DMS53 treated with DMSO at 0.1 percent for 48 hours (cell line): ENCODE results near the gene TMEM51.
A peak's percentile ranks its signal among the peaks of the same experiment; 100 is the strongest.

ENCODE experiments used
- DNase-seq: peaks from one replicate; lab custom pipeline; 2025; ENCODE audit not compliant: unreplicated experiment; lab: John Stamatoyannopoulos, UW

TMEM51 gene

GRCh38 chr1:15195420-15196052 is 42.0 kb downstream of the TMEM51 start:
- DNase-seq: no peak

DNA sequence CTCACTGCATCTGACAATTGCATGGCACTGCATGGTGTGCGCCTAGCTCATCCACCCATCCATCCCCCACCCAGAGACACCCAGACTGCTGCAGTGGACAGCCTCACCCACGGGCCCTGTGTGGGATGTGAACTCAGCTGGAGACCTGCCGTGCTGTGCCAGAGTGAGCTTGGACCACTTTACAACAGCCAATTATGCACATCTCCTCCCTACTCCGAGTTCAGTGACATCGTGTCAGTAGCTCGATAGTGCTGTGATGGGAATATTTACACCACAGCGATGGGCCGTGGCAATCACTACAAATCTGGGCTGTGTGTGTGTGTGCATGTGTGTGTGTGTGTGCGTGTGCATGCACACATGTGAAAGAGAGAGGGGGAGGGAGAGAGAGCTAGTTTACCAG is 42.5 kb downstream of the TMEM51 start:
- DNase-seq: no peak

DNA sequence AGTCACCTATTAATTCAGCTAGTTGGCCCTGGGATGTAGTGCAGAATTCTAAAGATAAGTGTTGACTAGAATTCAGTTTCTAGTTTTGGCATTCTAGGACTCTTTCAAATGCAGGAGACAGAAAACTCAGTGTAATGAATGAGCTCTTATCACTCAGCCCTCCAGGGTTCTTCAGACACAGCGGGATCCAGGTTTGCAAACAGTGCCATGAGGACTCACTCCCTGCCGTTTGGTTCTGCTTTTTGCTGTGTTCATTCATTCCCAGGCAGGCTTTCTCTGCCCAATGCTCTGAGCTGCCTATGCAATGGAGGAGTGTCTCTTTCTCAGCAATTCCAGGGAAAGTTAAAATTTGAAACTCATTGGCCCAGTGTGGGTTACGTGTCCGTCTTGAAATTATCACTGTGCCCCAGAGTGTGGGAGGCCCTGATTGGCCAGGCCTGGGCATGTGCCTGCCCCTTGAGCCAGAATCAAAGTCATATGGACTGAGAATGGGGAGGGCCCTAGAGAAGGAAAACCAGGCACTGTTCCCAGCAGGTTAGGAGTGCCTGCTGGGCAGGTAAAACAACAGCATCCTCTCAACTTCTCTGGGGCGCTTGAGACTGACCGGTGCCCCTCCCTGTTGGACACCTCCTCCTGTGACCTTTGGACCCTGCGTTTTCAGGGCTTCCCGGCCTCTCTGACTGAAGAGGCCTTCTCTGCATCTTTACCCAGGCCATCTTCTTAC is 43.4 kb downstream of the TMEM51 start:
- peak; percentile 21 for DNase-seq

DNA sequence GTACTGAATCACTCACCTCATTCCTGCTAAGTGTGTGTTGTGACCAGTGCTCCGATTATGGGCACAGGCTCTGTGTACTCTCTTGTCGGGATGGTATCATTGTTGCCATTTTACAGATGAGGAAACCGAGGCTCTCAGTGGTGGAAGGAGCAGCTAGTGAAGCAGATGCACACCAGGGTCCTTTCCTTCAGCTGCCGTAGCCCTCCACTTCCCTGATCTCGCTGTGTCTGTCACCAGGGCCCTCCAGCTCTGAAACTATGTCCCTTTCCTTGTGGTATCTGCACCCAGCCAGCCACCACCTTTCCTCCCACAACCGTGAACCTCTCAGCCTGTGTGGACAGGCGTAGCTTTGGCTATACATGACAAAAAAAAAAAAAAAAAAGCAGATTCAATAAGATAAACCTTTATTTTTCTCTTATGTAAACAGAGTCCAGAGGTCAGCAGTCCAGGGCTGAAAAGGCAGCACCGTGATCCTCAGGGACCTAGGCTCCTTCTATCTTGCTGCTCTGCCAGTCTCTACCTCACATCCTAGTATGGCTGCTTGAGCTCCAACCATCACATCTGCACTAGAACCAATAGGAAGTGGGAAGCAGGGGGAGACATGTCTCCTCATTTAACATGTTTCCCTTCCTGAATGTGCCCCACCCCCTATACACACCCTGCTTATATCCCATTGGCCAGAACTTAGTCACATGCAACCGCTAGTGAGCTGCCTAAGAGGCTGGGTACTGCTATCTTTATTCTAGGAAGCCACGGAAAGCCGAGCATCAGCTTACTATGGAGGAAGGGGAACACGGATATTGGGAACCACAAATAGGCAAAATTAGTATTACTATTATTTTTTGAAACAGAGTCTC is 44.3 kb downstream of the TMEM51 start:
- DNase-seq: no peak

GRCh38 chr1:15198684-15199083 is 45.1 kb downstream of the TMEM51 start:
- DNase-seq: no peak

- DNase-seq: no peak
These were observed 47.7 kb downstream of the TMEM51 start for GRCh38 chr1:15201221-15201620.

- no peak for DNase-seq
These were observed 48.5 kb downstream of the TMEM51 start for GRCh38 chr1:15201849-15202551.

DNA sequence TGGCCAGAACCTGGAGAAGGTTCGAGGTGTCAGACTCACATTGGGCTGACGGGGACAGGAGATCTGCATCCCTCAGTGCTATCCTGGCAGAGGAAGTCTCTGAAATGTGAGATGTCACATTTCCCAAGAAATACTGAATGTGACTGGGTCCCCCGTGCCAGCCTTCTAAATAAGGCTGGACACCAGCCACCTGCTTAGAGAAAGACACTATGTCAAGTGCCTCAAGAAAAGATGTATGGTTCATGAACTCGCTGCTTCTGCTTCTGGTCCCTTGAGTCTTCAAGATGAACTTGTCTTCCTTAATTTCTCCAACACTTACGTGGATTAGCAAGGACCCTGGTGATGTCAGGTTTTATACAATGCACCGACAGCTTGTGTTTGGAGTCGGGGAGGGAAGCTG is 51.4 kb downstream of the TMEM51 start:
- DNase-seq: no peak

DNA sequence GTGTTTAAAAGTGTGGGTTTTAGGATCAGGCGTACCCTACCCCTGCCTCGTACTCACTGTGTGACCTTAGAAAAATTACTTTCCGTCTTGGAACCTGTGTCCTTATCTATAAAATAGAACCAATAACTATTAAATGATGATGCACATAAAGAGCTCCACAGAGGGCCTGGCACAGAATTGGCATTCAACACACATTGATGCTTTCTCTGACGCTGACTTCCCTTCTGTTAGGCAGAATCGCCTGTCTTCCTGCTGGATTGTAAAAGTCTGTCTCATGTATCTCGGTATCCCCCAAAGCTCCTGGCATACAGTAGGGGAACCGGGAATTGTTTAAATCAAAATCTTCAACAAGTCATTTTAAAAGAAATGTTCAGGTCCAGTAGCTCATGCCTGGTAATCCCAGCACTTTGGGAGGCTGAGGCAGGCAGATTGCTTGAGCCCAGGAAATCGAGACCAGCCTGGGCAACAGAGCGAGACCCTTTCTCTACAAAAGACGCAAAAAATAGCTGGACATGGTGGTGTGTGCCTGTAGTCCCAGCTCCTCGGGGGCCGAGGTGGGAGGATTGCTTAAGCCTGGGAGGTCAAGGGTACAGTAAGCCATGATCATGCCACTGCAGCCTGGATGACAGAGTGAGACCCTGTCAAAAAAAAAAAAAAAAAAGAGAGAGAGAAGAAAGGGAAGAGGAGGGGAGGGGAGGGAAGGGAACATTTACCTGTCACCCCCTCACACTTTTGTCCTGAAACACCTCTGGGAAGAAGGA is 52.2 kb downstream of the TMEM51 start:
- DNase-seq: no peak

DNA sequence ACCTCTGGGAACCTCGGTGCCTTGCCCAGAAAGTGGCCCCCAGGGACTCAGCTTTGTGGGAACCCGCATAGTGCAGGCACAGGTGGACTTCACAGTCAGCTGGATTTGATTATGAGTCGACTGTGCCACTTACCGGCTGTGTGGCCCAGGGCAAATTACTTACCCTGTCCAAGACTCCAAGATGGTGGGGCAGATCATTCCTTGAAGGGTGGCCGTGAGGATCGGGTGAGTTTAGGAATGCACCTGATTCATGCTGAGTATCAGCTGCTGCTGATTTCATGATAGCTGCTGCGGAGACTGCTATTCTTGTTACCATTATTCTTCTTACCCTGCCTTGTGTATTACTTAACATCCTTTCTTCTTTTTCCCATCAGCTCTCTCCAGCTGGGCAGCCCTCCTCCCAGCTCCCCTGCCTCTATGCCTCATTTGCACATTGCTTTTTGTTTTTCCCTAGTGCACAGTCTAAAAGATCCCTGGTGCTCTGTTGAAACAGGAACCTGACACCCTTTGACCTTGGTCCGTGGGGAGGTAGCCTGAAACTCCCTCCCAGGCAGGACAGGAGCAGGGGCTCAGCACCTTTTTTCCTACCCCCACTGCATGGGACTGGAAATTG is 53.0 kb downstream of the TMEM51 start:
- no peak for DNase-seq

- DNase-seq: no peak
These were observed 53.7 kb downstream of the TMEM51 start for GRCh38 chr1:15207031-15207828.

DNA sequence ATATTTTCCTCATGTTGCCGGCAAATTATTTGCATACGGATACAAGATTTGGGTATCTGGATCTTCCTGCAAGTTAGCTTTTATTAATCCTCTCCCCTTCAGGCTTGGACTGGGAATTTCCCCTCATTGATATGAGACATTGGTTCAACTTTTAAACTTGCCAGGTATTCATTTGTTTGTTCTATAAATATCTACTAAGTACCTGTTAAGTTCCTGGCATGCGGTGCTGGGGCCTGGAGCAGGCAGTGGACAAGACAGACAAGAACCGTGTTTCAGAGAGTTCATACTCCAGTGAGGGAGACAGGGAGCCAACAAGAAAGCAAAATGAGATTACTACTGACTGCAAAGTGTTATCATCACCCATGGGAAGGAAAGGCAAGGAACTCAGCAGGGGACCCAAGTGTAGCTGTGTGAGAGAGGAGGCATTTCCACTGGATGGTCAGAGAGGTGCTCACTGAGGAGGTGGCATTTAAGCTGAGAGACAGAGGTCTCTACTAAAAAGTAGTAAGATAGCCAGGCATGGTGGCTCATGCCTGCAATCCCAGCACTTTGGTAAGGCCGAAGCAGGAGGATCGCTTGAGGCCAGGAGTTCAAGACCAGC is 54.4 kb downstream of the TMEM51 start:
- no peak for DNase-seq

DNA sequence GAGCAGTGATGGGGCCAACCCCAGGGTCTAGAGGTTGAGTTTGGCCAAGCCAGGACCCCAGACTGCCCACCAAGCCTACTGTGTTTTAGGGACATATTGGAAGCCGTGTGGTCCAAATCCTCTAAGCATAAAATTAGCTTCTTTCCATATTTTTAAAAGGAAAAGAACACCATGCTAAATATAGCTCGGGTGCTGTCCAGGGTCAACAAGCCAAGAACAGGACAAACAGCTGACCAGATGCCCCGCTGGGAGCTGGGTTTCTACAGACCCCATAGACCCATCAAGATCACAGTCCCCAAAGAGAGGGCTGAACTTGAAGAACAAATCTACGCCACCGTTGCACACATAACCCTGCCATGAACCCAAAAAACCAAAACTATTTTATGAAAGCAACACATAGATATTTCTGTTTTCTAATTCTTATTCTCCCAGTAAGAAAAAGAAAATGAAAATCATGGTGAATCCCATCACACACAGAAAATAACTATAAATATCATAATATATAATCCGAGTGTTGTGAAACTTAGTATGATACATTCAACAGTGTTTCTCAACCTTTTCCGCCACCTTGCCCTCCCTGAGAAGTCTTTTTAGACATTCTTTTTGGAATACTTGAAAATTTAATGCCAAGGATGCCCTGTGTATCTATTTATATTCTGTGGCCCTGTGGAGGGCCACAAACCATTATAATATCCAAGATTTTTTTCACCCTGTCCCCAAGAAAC is 57.3 kb downstream of the TMEM51 start:
- no peak for DNase-seq

- DNase-seq: no peak
These were observed 57.9 kb downstream of the TMEM51 start for GRCh38 chr1:15211424-15211823.

GRCh38 chr1:15212216-15212953 is 58.8 kb downstream of the TMEM51 start:
- DNase-seq: no peak

DNA sequence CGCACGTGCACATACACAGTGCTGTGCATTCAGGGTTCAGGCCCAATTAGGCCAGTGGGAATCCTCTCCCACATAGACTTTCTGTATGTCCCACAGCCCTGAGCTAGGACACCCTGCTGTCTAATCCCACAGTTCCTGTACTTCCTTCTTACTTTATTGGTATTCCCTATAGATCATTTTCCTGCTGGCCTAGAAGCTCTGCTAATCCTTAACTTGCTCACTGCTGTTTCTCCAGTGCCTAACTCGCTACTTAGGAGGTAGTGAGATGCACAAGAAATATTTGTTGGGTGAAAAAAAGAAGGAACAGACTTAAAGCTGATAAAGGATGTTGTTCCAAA is 59.4 kb downstream of the TMEM51 start:
- DNase-seq: no peak

GRCh38 chr1:15213341-15213821 is 59.8 kb downstream of the TMEM51 start:
- no peak for DNase-seq

DNA sequence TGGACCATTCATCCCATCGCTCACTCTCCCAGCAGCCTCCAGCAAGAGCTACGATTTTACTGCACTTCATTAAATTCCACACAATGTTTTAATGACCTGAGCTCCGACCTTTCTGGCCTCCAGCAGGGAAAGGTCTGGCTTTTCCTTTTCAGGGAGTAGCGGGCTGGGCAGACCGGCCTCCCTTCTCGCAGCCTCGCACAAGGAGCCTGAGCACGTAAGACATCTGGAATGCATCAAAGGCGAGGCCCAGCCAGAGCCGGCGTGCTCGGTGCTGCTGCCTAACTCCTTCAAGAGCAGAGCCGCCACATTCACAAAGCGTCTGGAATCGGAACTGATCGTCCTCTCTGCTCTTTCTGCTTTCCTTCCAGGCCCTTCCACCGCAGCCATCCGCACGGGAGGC is 61.0 kb downstream of the TMEM51 start:
- no peak for DNase-seq
